M059J (cell line): ENCODE measurements around the gene MIEF1. TPM values are rescaled to one million over a fixed set of nuclear protein-coding genes. Genes with fewer than 3 reads are reported as not detected.

Experiments used
- DNase-seq: peaks from one replicate; pipeline ENCODE4 v3.0.0-alpha.2; 2012; ENCODE audit warnings: low read depth
- total RNA-seq: library from RNA; depleted of rRNA; stranded (reverse); fragments of >200 nt; shearing (Covaris generic); gene quantifications from 2 replicates; pipeline ENCODE4 v1.2.3, GENCODE V29; 2014; rRNA removed

MIEF1 gene
- total RNA-seq, 1 experiment from 2014 or later, result 17.8 TPM

- no peak for DNase-seq
Measured at GRCh38 chr22:39556970-39557841, 55.1 kb downstream of the MIEF1 start.

DNA sequence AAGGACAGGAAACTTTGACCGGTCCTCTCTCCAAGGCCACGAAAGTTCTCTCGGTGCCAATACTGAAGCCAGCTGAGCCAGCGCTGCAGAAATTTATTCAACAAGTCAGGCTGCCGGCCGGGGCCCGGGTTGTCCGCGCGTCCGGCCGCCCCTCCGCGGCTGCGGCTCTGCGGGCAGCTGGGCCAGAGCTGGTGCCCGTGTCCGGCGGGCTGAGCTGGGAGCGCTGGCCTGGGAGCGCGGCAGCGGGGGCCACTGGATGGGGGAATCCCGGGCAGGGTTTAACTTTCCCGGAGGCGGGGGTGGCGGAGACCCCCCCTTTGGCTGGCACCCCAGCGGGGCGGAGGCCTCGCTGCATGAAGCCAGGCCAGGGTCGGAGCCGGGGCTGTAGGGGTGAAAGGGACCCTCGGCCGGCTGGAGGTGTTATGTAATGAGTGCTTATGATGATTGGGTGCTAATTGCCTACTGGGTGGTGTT is 56.2 kb downstream of the MIEF1 start:
- no peak for DNase-seq

DNA sequence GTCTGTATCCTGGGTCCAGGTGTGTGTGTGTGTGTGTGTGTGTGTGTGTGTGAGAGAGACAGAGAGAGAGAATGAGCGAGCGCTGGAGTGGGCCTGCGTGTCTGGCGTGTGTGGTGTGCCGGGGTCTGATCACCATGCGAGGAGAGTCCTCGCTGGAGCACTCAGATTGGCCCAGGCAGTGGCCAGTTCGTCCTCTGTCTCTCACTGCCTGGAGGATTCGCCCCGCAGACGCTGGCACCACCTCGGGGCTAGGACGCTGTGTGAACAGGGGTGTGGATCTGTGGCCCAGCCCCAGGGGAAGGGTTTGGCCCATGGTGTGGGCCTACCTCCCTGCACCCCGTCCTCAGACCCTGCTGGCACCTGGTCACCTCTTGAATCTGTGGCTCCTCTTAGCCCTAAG is 56.9 kb downstream of the MIEF1 start:
- no peak for DNase-seq

GRCh38 chr22:39559456-39560105 is 57.5 kb downstream of the MIEF1 start:
- DNase-seq, result peak; percentile 74

DNA sequence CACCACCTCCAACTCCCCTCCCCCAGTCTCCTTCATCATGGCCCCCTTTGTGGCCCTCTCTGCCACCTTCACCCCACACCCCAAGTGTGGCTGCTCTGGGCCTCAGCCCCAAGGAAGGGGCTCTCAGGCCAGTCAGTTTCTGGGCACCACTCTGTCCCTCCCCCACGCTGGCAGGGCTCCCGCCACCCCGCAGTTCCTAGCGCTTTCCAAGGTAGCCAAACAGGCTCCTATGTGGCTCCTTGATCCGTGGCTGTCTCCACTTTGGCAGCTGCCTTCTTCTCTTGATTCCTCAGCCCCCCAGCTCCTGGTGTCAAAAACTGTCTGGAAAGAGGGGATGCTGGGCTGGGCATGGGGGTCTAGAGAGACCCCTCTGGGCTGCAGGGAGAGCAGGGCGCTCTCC is 58.0 kb downstream of the MIEF1 start:
- DNase-seq, result no peak

DNA sequence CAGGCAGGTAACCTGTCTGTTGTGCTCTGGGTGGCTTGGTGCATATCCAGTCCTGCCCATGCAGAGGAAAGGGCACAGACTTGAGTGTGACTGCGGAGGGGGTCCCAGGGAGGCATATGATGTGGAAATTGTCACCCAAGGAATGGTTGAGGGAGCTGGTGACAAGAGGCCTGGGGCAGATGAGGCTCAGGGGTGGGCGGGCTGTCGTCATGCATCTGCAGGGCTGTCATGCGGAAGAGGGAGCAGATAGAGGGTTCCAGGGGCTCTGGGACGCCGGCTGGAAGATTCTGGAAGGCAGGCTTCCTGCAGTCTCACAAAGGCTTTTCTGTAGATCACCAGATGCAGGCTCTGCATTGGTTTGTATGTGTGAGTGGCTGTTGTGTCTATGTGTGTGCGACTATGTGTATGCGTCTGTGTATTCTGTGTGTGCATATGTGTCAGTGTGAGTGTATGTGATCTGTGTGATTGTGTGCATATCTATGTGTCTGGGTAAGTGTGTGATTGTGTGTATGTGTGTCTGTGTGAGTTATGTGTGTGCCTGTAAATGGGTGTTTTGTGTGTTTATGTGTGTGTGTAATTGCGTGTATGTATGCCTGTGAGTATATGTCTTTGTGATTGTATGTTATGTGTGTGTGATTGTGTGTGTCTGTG is 60.9 kb downstream of the MIEF1 start:
- no peak for DNase-seq

DNA sequence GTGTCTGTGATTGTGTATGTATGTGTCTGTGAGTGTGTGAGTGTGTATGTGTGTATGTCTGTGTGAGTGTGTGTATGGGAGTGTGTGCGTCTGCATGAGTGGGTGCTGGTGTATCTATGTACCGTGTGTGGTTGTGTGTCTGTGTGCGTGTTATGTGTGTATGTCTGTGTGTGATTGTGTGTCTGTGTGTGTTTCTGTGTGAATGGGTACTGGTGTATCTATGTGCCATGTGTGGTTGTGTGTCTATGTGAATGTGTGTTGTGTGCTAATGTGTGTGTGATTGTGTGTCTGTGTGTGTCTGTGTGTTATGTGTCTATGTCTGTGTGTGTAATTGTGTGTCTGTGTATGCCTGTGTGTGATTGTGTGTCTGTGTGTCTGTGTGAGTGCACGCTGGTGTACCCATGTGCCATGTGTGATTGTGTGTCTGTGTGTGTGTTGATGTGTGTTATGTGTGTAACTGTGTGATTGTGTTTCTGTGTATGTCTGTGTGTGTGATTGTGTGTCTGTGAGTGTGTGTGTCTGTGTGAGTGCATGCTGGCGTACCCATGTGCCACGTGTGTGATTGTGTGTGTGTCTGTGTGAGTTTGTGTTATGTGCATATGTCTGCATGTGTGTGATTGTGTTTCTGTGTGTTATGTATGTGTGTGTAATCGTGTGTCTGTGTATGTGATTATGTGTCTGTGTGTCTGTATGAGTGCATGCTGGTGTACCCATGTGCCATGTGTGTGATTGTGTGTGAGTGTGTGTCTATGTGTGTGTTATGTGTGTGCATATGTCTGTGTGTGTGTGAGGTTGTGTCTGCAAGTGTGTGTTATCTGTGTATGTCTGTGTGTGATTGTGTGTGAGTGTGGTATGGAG is 61.7 kb downstream of the MIEF1 start:
- DNase-seq, result no peak

DNA sequence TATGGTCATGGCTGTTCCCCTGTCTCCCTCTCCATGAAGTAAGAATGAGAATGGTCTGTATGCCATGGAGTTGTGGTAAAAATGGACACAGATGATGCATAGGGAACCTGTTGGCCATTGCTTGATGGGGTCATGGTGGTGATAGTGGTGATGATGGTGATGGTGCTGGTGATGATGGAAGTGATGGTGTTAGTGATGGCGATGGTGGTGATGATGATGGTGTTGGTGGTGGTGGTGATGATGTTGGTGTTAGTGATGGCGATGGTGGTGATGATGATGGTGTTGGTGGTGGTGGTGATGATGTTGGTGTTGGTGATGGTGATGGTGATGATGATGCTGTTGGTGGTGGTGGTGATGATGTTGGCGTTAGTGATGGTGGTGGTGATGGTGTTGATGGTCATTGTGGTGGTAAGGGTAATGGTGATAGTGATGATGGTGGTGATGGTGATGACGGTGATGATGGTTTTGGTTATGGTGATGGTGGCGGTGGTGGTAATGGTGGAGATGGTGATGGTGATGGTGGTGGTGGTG is 63.4 kb downstream of the MIEF1 start:
- DNase-seq, result no peak

- no peak for DNase-seq
Measured at GRCh38 chr22:39567135-39567946, 65.3 kb downstream of the MIEF1 start.

Other genes with a start within 250 kb of the MIEF1 start
- gene RPL3, start 182.7 kb upstream of the MIEF1 start, total RNA-seq, result 627 and 755 TPM in 2 replicates
- gene SYNGR1, start 152.3 kb upstream of the MIEF1 start, total RNA-seq, result 13.6 and 14.9 TPM in 2 replicates
- 9.0 and 16.1 TPM in 2 replicates for gene TAB1, start 102.5 kb upstream of the MIEF1 start, total RNA-seq
- gene MGAT3, start 45.3 kb upstream of the MIEF1 start, total RNA-seq, result not detected in 2 replicates
- 144 and 168 TPM in 2 replicates for gene ATF4, start 18.3 kb downstream of the MIEF1 start, total RNA-seq
- 60.0 and 77.0 TPM in 2 replicates for gene RPS19BP1, start 30.5 kb downstream of the MIEF1 start, total RNA-seq
- gene CACNA1I, start 68.5 kb downstream of the MIEF1 start, total RNA-seq, result 0.02 TPM in 2 replicates